K562 (cell line): ENCODE results near the gene DBT. TPM values are rescaled to one million over a fixed set of nuclear protein-coding genes. Genes with fewer than 3 reads are reported as not detected.

ENCODE experiments used
- BDP1 ChIP-seq: IDR thresholded peaks from 3 replicates; pipeline ENCODE4 v1.6.1; 2011; ENCODE audit not compliant: insufficient read length, insufficient read depth
- CTCF ChIP-seq, 3 experiments: IDR thresholded peaks in 2 of 3; conservative IDR thresholded peaks in 1 of 3; 2 replicates each; pipeline ENCODE4 v1.5.1; 2011 to 2012; ENCODE audit warnings: low read length in 3 of 3, mild to moderate bottlenecking in 3 of 3, control low read depth in 2 of 3, improper control_type of control experiment in 1 of 3, inconsistent platforms in 1 of 3, low read depth in 1 of 3, mixed read lengths in 1 of 3, moderate library complexity in 1 of 3; ENCODE audit not compliant: insufficient read depth in 2 of 3
- CXXC5 ChIP-seq: fragments of 250-450 bp; sonication (Bioruptor Pico); IDR thresholded peaks from 2 replicates; pipeline ENCODE4 v1.8.0; 2022; ENCODE audit warnings: inconsistent platforms, mild to moderate bottlenecking, moderate library complexity
- HDAC1 ChIP-seq, 2 experiments: fragments of 450-650 bp; IDR thresholded peaks; 2 replicates each; pipeline ENCODE4 v1.6.1; 2016 to 2017; ENCODE audit warnings: inconsistent platforms in 1 of 2, mild to moderate bottlenecking in 1 of 2, moderate library complexity in 1 of 2
- HDAC8 ChIP-seq: fragments of 450-650 bp; IDR thresholded peaks from 2 replicates; pipeline ENCODE4 v1.6.1; 2016; ENCODE audit warnings: mild to moderate bottlenecking, missing genetic modification characterization, moderate library complexity, missing compliant biosample characterization
- JUND ChIP-seq, 2 experiments: IDR thresholded peaks; 2 replicates in 1 of 2; 3 replicates in 1 of 2; pipeline ENCODE4 v1.6.1; 2011; ENCODE audit warnings: borderline replicate concordance in 2 of 2, low read depth in 2 of 2, low read length in 2 of 2, improper control_type of control experiment in 1 of 2, missing biosample characterization in 1 of 2, missing genetic modification characterization in 1 of 2, missing genetic modification reagents in 1 of 2
- MIER1 ChIP-seq: fragments of 450-650 bp; IDR thresholded peaks from 2 replicates; pipeline ENCODE4 v1.6.1; 2016; ENCODE audit warnings: antibody characterized with exemption, mild to moderate bottlenecking, low read depth
- PTRF ChIP-seq: fragments of 450-650 bp; IDR thresholded peaks from 2 replicates; pipeline ENCODE4 v1.6.1; 2016; ENCODE audit warnings: mild to moderate bottlenecking, missing genetic modification characterization, missing compliant biosample characterization
- ZNF384 ChIP-seq: IDR thresholded peaks from 2 replicates; pipeline ENCODE4 v1.6.1; 2012; ENCODE audit warnings: low read depth, low read length, improper control_type of control experiment
- polyA plus RNA-seq, 8 experiments: library from polyadenylated mRNA; depleted of rRNA in 4 of 8; stranded (reverse) in 5 of 8; unstranded in 3 of 8; fragments of >200 nt; fragmentation: Nextera tagmentation in 2 of 8; fragmentation: Illumina TruSeq in 1 of 8; extraction: Ambion mirVana in 2 of 8; extraction: Trizol in 1 of 8; gene quantifications; 2 replicates each; pipeline versions ENCODE4 v1.2.1 to v1.2.3, GENCODE V29; 2011 to 2014; ENCODE audit warnings: inconsistent platforms in 1 of 8, missing spikeins in 1 of 8
- total RNA-seq, 7 experiments: library from RNA; depleted of rRNA in 6 of 7; stranded (reverse); fragments of >200 nt in 6 of 7; fragmentation: Illumina TruSeq in 2 of 7; extraction: Trizol in 2 of 7; gene quantifications; 2 replicates each; pipeline versions ENCODE4 v1.2.1 to v1.2.3, GENCODE V29; 2011 to 2021; ENCODE audit warnings: low replicate concordance in 1 of 7
- TF ChIP-seq, protein P1 (sequence below): sonication (generic); formaldehyde crosslinking; IDR thresholded peaks from 2 replicates; pipeline ENCODE4 v1.8.0; 2023; ENCODE audit warnings: missing genetic modification reagents, mild to moderate bottlenecking, borderline replicate concordance
- TF ChIP-seq, protein P2 (sequence below), 3 experiments: fragments of 200-800 bp in 1 of 3; sonication (Bioruptor generic) in 1 of 3; sonication (generic) in 1 of 3; formaldehyde crosslinking in 1 of 3; IDR thresholded peaks; 2 replicates each; pipeline versions ENCODE4 v1.6.1 to v1.8.0; 2016 to 2022; ENCODE audit warnings: mild to moderate bottlenecking in 2 of 3, missing compliant biosample characterization in 2 of 3, missing genetic modification characterization in 2 of 3, missing genetic modification reagents in 1 of 3

The DBT gene
- total and polyA plus RNA-seq, 9 of the 15 experiments (the other 6 are each of a cell fraction or from before 2014, with no cell fraction given), result 2.7 to 13.5 (median 7.3) TPM

DNA sequence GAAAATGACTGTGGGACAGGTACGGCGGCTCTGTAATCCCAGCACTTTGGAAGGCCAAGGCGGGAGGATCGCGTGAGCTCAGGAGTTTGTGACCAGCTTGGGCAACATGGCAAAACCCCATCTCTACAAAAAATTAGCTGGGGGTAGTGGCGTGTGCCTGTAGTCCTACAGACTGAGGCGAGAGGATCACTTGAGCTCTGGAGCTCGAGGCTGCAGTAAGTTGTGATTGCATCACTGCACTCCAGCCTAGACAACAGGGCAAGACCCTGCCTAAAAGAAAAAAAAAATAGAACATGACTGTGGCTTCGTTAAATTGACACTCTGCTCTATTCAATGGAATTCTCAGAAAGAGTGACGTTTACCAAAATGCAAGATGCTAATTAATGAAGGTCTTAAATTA, 3.9 kb upstream of the DBT start (continued):
- TF ChIP-seq, protein P1, sequence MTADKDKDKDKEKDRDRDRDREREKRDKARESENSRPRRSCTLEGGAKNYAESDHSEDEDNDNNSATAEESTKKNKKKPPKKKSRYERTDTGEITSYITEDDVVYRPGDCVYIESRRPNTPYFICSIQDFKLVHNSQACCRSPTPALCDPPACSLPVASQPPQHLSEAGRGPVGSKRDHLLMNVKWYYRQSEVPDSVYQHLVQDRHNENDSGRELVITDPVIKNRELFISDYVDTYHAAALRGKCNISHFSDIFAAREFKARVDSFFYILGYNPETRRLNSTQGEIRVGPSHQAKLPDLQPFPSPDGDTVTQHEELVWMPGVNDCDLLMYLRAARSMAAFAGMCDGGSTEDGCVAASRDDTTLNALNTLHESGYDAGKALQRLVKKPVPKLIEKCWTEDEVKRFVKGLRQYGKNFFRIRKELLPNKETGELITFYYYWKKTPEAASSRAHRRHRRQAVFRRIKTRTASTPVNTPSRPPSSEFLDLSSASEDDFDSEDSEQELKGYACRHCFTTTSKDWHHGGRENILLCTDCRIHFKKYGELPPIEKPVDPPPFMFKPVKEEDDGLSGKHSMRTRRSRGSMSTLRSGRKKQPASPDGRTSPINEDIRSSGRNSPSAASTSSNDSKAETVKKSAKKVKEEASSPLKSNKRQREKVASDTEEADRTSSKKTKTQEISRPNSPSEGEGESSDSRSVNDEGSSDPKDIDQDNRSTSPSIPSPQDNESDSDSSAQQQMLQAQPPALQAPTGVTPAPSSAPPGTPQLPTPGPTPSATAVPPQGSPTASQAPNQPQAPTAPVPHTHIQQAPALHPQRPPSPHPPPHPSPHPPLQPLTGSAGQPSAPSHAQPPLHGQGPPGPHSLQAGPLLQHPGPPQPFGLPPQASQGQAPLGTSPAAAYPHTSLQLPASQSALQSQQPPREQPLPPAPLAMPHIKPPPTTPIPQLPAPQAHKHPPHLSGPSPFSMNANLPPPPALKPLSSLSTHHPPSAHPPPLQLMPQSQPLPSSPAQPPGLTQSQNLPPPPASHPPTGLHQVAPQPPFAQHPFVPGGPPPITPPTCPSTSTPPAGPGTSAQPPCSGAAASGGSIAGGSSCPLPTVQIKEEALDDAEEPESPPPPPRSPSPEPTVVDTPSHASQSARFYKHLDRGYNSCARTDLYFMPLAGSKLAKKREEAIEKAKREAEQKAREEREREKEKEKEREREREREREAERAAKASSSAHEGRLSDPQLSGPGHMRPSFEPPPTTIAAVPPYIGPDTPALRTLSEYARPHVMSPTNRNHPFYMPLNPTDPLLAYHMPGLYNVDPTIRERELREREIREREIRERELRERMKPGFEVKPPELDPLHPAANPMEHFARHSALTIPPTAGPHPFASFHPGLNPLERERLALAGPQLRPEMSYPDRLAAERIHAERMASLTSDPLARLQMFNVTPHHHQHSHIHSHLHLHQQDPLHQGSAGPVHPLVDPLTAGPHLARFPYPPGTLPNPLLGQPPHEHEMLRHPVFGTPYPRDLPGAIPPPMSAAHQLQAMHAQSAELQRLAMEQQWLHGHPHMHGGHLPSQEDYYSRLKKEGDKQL (CRISPR knock-in tag), result no peak
- TF ChIP-seq BDP1 (no peak), ZNF384 (peak; percentile 55; the same call in 1 of the 2 replicates), PTRF (tag) (no peak), MIER1 (no peak), JUND (IDR thresholded peaks at IDR 0.05; ENCODE audit: borderline replicate concordance, low read depth, low read length) (0 out of 2 replicates have a peak, but pooled peaks have one; percentile 10), JUND (tag; IDR thresholded peaks at IDR 0.05; ENCODE audit: borderline replicate concordance, low read depth, low read length) (no peak), HDAC8 (tag) (no peak), CTCF (IDR thresholded peaks at IDR 0.05 in 2 of 3, conservative IDR thresholded peaks at IDR 0.05 in 1 of 3; ENCODE audit: insufficient read depth in 2 of 3, low read depth in 1 of 3, low read length in 3 of 3) (no peak), HDAC1 (IDR thresholded peaks at IDR 0.05) (no peak), CXXC5 (CRISPR knock-in tag) (no peak)
- TF ChIP-seq, protein P2, sequence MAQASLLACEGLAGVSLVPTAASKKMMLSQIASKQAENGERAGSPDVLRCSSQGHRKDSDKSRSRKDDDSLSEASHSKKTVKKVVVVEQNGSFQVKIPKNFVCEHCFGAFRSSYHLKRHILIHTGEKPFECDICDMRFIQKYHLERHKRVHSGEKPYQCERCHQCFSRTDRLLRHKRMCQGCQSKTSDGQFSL (CRISPR knock-in tag; IDR thresholded peaks at IDR 0.05), result no peak
- TF ChIP-seq, protein P2 (tag; IDR thresholded peaks at IDR 0.05), result no peak
